Endothelial cell of umbilical vein (primary cell): ENCODE results near the gene SEC22C.

Experiments
- JUN ChIP-seq: IDR thresholded peaks from 2 replicates; pipeline ENCODE4 v1.6.1; 2011; ENCODE audit warnings: borderline replicate concordance, low read depth; ENCODE audit not compliant: insufficient read length, insufficient read depth
- POLR2AphosphoS5 ChIP-seq: IDR thresholded peaks from 2 replicates; pipeline ENCODE4 v1.6.1; 2012; ENCODE audit warnings: low read depth, mild to moderate bottlenecking, control low read depth, low read length, moderate library complexity; ENCODE audit not compliant: insufficient read depth
- TF ChIP-seq, protein P1 (sequence below), 2 donors: IDR thresholded peaks; 1 replicate in 1 of 2; 2 replicates in 1 of 2; pipeline ENCODE4 v1.5.1; 2011; ENCODE audit warnings: low read length in 2 of 2, mild to moderate bottlenecking in 2 of 2, moderate library complexity in 2 of 2, control low read depth in 1 of 2, inconsistent platforms in 1 of 2, low read depth in 1 of 2; ENCODE audit not compliant: insufficient read depth in 1 of 2; ENCODE audit errors: extremely low read depth in 1 of 2

DNA sequence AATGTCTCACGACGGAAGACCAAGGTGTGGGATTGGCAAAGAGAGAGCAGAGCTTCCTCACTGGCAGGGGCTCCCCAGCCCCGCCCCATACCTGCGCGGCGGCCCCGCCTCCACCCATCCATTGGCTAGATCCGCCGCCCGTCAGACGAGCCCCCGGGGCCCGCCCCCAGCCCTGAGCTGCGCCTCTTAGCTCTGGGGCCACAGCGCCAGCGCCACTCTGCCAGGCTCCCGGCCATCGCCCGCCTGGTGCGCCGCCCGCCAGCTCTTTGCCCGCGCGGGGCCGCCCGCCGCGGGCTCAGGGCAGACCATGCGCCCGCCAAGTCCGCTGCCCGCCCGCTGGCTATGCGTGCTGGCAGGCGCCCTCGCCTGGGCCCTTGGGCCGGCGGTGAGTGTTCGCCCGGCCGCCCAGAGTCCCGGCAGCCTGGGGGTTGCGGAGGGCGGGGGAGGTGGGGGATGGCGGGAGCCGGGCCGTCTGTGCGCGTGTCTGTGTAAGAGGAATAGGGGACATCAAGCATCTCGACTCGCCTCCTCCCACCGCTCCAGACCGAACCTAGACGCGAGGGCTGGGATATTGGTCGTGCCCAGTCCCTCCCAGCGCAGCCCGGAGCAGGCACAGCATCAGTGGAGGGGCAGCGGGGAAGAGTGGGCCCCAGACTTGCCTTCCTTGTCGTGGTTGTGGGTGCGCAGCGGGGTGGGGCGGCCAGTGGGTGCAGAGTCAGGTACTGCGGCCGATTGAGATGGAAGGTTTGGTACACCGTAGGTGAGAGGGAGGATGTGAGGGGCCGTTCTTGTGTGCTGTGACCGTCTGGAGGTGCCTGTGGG, 79.1 kb downstream of the SEC22C start, which contains the start of gene VIPR1:
- no peak for TF ChIP-seq POLR2AphosphoS5
- no peak for TF ChIP-seq JUN
- TF ChIP-seq, protein P1, sequence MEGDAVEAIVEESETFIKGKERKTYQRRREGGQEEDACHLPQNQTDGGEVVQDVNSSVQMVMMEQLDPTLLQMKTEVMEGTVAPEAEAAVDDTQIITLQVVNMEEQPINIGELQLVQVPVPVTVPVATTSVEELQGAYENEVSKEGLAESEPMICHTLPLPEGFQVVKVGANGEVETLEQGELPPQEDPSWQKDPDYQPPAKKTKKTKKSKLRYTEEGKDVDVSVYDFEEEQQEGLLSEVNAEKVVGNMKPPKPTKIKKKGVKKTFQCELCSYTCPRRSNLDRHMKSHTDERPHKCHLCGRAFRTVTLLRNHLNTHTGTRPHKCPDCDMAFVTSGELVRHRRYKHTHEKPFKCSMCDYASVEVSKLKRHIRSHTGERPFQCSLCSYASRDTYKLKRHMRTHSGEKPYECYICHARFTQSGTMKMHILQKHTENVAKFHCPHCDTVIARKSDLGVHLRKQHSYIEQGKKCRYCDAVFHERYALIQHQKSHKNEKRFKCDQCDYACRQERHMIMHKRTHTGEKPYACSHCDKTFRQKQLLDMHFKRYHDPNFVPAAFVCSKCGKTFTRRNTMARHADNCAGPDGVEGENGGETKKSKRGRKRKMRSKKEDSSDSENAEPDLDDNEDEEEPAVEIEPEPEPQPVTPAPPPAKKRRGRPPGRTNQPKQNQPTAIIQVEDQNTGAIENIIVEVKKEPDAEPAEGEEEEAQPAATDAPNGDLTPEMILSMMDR (IDR thresholded peaks at IDR 0.05; ENCODE audit: extremely low read depth in 1 of 2, insufficient read depth in 1 of 2, low read depth in 1 of 2, low read length in 2 of 2): no peak
